Stimulated activated CD4-positive, alpha-beta T cell treated with anti-CD3 and anti-CD28 coated beads, Interleukin-1b, Interleukin-23, amount 100 ng/mL, for 1 hour (primary cell): ENCODE measurements around the gene APLP2.

Source experiments
- DNase-seq, 2 donors: peaks; one replicate each; pipeline ENCODE4 v3.0.0-alpha.2; 2020; ENCODE audit warnings: low read depth in 2 of 2

APLP2 gene

DNA sequence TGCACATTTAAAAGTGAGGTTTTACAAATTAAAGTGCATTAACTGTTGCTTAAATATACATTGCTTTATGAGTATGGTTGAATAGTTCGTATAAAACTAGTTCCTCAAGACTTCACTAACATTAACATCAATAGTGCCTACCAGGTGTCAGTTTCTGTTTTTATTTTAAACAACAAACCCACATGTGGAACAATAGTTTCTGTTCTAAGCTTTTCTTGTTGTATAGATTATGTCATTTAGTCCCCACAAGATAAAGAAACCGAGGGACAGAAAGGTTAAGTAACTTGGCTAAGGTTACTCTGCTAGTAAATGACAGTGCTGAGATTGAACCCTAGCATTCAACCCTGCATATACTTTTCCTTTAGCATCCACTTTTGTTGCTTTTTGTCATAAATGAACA is 48.5 kb downstream of the APLP2 start:
- DNase-seq = no peak

DNA sequence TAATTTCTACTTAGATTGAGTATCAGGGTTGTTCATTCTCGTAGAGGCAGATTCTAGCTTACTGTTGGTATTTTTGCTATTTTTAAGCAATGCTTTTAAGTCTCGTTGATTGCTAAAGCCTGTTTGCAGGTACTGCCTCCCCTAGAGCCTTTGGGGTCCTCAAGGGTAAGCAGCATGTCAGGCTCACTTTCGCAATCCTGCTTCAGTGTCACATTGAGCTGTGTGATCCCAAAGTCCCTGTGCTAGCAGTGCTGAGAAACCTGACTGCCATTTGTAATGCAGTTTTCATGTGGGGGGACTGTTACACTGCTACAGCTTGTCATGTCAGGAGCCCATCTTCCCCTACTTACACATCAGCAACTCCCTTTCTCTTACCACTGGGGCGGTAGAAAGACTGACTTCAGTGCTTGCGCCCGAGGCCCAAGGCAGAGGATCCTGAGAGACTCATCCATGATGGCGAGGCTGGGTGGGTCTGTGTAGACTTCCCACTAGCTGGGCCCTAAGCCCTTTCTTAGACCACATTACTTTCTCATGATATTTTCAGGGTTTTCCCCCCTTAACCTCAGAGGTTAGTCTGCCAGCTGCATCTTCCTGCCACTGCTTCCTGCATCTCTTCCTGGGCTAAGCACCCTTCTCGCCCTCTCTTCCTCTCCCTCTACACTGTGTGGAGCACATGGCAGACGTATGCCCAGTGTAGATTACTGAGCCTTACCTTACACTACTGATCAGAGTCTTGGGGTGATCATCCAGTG is 49.1 kb downstream of the APLP2 start:
- DNase-seq = no peak

DNA sequence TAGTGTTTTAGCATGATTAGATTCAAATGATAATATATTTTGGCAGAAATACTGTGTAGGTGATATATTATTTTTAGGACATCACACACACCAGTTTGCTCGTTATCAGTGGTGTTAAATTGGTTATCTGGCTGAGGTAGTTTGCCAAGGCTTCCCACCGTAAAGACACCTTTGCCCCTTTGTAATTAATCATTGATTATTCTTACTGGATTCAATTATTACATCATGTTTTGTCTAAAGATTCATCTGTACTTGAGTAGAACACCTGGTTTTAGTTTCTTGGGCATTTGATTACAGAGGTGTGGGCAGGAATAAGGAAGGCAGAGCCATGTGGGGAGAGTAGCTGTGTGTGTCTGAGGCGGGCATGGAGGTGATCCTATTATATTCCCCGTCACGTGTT is 50.4 kb downstream of the APLP2 start:
- DNase-seq = no peak

DNA sequence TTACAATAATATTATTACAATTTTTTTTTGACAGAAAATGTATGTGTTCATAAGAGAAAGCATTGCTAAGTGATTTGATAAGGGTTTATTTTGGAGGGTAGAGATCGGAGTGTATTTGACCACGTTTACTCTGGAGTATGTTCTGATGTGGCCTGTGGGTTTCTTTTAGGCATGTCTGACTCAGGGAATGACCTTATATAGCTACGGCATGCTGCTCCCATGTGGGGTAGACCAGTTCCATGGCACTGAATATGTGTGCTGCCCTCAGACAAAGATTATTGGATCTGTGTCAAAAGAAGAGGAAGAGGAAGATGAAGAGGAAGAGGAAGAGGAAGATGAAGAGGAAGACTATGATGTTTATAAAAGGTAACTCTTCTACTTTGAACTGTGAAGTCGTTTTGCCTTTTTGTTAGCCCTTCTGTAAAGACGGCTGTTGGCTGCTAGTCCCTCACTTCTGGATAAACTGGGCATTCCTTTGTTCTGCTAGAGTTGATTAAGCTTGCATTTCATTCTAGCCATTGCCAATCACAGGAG is 51.8 kb downstream of the APLP2 start:
- DNase-seq = no peak

DNA sequence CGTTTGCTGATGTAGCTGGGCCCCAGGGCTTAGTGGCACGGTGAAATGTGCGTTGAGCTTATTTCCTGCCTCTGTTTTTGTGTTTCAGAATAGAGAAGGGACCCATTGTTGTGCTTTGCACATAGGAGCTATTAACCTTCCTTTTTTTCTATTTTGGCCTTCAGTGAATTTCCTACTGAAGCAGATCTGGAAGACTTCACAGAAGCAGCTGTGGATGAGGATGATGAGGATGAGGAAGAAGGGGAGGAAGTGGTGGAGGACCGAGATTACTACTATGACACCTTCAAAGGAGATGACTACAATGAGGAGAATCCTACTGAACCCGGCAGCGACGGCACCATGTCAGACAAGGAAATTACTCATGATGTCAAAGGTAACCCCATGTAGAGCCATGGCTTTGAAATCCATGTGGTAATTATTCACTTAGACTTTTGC is 52.5 kb downstream of the APLP2 start:
- no peak for DNase-seq

DNA sequence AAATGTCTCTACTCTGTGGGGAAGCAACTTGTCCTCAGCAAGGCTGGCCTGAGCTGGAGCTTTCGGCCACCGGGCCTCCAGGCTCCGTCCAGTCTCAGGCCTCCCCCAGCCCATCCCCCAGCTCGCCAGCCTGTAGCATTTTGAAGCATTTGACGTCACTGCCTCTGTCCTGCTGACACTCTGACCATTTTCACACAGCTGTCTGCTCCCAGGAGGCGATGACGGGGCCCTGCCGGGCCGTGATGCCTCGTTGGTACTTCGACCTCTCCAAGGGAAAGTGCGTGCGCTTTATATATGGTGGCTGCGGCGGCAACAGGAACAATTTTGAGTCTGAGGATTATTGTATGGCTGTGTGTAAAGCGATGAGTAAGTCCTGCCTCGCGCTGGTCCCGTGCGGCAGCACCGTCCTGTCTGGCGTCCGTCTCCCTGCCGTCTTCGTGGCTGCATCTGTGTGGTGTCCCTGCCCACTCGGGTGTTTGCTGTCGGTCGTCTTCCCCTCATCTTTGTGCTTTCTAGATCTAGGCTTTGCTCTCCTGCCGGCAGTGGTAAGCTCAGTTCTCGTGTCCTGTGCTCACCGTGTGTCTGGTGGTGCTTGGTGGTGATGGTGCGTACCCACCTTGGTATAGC is 53.8 kb downstream of the APLP2 start:
- no peak for DNase-seq

DNA sequence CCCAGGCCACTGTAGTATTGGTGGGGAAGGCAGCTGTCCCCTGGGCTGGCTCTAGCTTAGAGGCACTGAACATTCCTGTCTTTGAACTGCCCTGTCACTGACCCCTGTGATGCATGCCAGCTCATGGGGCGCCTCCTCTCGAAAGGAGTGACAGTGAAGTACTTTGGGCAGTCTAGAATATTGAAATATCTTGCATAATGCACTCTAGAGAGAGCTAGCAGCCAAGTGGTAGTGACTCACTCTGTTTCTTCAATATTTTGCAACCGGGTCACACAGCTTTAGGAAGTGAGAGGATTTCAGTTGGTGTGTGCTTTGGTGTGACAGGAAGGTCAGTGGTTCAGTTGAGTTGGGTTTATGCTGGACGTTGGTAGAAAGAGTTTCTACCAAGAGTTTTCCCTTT is 54.4 kb downstream of the APLP2 start:
- no peak for DNase-seq

DNA sequence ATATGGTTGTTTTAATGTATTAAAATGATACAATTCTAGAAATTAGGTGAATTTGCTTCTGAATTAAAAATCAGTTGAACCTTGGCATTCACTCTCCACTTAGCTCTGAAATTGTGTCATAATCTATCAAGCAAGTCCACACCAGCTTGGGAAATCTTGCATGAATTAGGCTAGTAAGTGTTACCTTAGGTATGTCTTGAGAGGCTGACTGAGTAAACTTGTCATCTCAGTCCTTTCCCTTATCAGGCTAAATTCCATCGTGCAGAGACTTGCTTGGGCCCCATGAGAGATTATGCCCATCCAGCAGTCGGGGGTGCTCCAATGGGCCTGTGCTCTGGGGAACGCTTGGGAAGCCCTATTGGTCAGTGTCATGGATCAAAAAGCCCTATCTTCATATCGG is 55.9 kb downstream of the APLP2 start:
- no peak for DNase-seq

DNA sequence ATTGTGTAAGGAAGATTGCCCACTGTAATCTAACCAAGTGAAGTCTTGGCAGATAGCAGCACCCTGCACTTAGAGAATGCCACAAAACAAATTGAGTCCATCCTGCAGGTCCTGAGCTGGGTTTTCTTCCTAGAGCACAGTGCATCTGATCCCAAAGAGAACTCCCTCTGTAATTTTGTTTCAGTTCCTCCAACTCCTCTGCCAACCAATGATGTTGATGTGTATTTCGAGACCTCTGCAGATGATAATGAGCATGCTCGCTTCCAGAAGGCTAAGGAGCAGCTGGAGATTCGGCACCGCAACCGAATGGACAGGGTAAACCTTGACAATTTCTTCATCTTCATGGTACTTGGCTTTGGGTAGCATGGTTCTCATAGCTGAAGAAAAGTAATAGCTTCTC is 56.8 kb downstream of the APLP2 start:
- DNase-seq = no peak

DNA sequence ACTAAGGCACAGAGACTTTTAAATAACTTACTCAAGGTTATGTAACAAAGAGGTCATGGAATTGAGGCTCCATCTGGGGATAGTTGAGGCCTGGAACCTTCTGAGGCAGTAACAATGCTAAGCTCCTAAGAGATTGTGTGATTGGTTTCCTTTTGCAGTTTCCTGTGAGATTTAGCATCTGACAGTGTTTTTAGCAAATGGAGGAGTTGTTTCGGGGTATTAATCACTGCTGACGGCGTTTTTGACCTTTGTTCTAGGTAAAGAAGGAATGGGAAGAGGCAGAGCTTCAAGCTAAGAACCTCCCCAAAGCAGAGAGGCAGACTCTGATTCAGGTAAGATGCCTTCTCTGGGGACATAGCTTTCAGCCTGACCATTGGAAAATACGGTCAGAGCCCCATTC is 57.8 kb downstream of the APLP2 start:
- DNase-seq = no peak

DNA sequence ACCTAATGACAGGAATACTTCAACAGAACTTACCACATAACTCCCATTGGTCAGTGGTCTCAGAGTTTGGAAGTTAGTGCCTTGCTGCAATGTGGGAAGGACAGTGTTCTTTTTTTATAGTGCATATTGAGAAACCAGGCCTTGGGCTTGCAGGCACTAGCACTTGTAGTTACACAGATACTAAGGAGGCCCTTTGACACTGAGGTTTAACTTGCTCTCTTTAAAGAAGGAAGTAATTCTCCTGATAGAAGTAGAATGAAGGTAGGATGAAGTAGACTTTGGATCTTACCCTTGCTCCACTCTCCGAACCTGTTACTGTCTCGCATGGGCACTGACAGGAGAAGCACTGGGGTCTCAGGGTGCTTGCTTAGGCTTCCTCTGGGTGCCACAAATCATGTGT is 58.9 kb downstream of the APLP2 start:
- no peak for DNase-seq

DNA sequence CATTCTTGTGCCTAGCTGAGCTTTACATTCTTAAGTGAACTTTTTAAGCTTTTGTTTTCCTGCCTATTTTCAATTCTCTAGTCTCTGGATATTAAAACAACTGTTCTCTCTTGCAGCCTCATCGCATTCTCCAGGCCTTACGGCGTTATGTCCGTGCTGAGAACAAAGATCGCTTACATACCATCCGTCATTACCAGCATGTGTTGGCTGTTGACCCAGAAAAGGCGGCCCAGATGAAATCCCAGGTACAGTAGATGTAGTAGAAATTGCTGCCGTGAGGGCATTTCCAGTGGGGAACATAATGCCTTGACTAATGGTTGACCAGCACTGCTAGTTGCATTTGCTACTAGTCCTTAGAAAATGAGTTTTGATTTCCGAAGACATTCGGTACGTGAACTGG is 60.2 kb downstream of the APLP2 start:
- DNase-seq = no peak

DNA sequence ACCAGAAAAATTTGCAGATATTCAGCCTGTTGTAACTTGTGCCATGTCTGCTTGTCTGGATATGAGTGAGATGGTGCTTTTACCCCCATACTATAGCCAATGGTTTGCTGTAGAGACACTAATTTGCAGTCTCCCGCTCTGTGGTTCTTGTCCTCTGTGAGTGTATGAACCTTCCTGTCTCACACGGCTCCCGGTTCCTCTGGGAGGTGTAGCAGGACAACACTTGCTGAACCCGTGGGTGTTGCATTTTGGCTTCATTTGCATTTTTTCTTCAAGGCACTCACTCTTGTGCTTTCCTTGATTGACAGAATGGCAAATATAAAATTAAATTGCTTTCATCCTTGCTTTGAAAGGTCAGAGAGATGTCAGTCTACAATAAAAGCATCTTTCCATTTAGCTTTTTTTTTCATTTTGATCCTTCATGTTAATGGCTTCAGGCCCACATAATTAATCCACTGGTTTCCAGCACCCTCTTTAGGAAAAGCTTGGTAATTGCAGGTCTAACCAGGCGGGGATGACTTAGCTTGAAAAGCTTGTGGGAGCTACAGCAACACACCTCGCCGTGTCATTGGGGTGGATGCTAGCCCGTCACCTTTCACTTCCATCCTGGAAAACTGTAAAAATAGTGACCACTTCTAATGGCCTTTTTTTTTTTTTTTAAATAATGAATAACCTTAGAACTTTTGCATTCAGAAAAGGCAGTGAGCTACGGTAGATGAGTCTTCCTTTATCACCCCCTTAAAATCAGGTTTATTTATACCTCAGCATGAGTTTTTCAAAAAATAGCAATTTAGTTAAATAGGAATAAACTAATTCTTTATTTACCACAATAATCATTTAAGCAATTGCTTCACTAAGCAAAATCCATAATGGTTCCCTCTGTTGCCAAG is 62.5 kb downstream of the APLP2 start:
- peak; percentile 16 to 34 for DNase-seq

DNA sequence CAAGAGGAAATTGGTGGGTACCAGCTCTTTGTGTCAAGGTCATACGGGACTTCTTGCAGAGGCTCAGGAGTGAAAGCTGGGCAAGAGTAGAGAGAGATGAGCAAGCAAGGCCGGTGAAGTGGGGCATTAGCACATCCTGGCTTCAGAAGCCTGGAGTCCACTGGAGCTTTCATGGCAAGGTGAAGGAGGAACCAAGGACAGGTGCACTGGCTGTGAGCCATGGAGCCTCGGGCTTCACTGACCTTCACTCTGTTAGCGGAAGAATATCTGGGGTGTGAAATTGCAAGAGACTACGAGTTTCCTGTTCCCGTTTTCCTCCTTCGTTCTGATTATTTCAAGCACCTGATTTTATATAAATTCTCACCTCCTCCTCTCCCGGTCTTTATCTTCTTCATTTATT is 64.0 kb downstream of the APLP2 start:
- no peak for DNase-seq

DNA sequence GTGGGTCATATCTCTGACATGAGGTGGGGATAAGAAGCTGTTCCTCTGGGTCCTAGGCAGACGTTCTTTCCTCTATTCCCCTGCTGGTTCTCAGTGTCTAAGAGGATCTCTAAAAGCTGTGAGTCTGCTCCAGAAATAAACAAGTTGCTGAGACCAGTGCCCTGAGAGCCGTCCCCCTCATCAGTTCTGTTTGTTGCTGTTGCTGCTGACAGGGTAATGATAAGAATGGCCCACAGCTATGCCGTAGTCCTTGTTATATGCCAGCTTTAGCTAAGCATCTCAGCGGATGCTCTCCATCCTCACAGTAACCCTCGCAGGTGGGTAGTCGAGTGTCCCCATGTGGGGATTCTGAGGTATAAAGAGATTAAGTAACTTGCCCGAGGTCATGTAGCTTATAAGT is 66.4 kb downstream of the APLP2 start:
- no peak for DNase-seq

DNA sequence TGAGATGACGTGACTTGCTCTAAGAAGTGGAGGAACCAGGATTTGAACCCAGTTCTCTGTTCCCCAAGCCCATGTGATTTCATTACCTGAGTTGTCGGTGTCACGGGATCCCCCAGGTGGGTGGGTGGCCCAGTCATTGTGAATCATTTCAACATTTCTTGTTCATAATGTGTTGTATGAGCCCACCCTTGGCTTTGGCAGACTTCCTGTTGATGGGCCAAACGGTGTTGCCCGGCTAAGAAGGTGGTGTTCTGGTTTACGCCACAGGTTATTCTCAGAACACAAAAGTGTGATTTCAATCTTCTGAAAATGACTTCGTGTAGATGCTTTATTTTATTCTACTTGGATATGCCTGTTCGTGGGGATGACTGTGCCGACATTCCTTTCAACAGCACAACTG is 68.3 kb downstream of the APLP2 start:
- no peak for DNase-seq

DNA sequence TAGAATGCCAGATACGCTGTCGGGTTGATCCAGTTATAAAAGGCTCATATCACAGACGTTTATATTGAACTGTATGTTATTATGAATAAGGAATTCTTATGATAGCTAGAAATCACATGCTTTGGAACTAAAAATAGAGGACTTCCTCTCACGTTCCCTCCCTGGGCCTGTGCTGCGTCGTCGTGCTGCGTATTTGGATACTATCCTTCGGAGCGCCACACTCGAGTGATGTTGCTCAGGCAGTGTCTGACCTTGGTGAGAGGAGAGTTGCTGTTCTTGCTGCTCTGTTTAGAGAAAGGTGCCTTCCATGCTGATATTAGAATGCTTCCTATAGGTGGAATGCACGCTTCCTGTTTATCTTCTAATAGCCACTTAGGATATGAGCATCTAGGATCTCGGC is 69.7 kb downstream of the APLP2 start:
- no peak for DNase-seq

DNA sequence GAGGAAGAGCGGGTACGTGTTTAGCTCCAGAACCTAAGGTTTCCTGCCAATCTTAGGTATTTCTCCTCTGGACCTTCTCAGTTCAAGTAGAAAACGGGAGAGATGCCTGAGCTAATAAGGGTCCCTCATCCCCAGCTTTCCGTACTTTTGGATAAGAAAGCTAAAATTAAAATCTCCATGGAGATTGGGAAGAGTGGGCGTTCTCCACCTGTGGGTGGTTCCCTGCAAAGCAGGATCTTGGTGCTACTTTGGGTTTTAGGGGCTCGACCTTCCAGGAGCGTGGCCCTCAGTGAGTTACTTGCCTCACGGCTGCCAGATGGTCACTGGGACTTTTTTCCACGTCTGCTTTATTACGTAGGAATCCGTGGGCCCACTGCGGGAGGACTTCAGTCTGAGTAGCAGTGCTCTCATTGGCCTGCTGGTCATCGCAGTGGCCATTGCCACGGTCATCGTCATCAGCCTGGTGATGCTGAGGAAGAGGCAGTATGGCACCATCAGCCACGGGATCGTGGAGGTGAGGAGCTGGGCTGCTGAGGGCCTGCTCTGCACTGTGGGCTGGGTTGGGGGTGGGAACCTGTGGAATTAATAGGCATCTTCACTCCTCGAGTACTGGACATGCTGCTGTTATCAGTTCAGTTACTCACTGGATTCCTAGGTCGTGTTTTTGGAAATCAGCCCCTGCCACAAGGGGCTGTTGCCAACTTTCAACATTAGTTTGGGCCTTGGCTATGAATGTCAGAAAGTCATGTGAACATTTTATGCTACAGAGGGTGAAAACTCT is 72.1 kb downstream of the APLP2 start:
- DNase-seq = no peak

DNA sequence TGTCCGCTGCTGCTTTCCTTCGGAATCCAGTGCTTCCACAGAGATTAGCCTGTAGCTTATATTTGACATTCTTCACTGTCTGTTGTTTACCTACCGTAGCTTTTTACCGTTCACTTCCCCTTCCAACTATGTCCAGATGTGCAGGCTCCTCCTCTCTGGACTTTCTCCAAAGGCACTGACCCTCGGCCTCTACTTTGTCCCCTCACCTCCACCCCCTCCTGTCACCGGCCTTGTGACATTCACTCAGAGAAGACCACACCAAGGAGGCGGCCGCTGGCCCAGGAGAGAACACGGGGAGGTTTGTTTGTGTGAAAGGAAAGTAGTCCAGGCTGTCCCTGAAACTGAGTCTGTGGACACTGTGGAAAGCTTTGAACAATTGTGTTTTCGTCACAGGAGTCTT is 74.4 kb downstream of the APLP2 start:
- DNase-seq = no peak

DNA sequence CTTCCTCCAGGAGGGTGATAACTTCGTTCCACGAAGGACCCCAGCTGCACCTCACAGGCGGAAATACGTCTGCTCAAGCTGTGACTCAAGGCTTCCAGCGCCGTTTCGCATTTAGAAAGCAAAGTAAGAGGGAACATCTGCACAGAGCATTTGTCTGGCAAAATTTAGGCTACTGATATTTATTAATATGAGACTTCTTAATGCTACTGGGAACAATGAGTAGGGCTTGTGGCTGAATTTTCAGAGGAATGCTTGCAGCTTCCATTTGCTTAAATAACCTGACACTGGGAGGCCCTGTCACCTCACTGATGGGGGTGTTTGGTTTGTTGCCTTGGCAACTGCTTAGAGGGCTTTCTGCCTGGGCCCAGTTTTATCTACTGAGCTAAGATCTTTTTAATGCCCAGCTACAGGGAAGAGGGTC is 75.2 kb downstream of the APLP2 start:
- DNase-seq = no peak

DNA sequence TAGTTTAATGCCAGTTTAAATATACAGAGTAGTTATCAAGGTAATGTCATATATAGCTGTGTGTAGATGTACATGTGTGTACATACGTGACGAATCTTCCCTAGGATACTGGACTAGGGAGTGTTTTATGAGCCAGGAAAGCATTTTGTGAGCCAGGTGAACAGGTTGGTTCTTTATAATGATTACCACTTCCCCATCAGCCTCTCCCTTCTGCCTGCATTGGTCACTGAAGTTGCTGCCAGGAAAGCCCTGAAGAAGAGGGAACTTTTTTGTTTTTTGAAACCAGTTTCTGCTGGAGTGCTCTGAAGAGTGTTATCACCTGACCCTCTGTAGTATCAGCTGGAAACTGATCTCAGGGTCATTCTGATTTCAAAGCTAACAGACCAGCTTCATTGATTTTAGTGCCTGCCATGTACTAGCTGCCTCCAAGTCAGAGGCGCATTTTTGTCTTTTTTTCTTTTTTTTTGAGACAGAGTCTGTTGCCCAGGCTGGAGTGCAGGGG is 75.7 kb downstream of the APLP2 start:
- DNase-seq = no peak
